ENCODE data around the gene NR6A1.

DNA sequence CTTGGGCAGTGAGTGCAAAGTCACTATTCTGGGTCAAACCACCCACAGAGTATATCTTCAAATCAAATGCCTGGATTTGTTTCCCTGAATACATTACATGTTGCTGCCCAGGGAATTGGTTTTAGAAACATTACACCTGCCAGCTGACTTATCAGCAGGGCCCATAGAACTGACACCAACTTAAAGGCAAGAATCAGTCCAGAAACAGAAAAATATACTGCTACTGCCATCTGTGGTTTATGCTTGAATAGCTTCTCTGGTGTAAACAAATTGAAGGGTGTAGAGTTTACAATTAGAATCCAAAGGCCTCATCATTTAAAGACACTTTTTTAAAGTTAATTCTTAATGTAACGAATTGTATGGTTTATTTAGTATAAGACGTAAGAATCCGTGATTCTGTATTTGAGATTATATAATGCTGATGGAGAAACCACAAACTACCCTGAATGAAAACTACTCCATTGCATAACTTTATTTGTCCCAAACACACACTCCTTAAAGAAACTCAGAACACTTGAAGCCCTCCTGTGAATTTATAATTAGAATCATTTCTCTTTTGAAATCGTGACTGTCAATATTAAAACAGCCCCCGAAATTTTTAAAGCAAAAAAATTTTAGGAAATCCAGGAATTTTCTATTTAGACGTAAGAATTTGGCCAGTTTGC lies 6.2 kb downstream of the NR6A1 start:
- TF ChIP-seq CTCF (conservative IDR thresholded peaks at IDR 0.05; ENCODE audit: low read depth, low read length) (peak; percentile 55), EZH2 (IDR thresholded peaks at IDR 0.05; ENCODE audit: low read length, unreplicated experiment) (no peak), EZH2phosphoT487 (IDR thresholded peaks at IDR 0.05; ENCODE audit: borderline replicate concordance, low read length) (no peak)
